Measurements from ENCODE around the gene QRFP. TPM values are rescaled to one million over a fixed set of nuclear protein-coding genes. Genes with fewer than 3 reads are reported as not detected.

QRFP gene
- polyA plus RNA-seq, 1 of the 3 experiments (the other 2 are of a cell fraction), result not detected

DNA sequence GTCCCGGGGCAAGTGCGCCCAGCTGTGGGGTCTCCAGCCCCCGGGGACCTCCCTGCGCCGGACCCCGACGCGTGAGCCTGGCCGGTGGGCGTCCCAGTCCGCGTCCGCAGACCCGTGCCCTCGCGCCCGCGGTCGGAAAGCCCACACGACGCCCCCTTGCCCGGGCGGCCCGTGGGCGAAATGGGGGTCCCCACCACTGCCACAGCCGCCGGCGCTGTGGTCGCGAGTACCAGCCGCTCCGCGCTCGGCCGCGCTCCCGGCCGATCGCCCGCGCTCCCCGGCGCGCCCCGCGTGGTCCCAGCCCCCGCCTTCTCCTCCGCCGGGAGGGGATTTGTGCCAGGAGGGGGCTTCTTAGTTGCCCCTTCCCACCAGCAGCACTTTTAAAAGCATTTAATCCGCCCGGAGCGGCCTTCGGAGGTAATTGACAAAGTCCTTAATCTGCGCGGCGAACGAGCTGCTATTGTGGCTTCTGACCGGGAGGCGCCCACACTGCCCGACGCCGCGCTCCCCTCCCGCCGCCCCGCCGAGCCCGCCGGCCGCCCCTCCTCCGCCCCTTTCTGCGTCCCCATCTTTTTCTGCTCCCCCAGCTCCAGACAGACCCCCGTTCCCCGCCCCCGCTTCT is 42.9 kb upstream of the QRFP start:
- H3K4me1 ChIP-seq (ENCODE audit: control insufficient read depth in 1 of 2, insufficient read depth in 2 of 2, low read depth in 1 of 2, low read length in 1 of 2), result peaks cover 0 to 10% of the 10 kb centered on the region in 2 experiments; a peak in 1 of 4 replicates
- H3K4me3 ChIP-seq (ENCODE audit: low read depth in 2 of 2, low read length in 1 of 2), result peak overlapping the region; percentile 43 to 67
- H3K9ac ChIP-seq, result no peak overlapping the region
- 0 out of 2 replicates have a peak, but pooled peaks cover 6% of the 10 kb centered on the region for H4K20me1 ChIP-seq (ENCODE audit: insufficient read depth)
- H3K36me3 ChIP-seq (replicated peaks in 1 of 2; ENCODE audit: control insufficient read depth in 1 of 2, insufficient read depth in 2 of 2, low read length in 1 of 2), result no peaks in the 10 kb centered on the region
- ChIA-PET CTCF (interaction anchor here (0.7 to 1.5 kb wide), 9 partner anchors 10 to 238 kb away, joined by 3 to 11 read pairs (median 3); no protein-coding TSS in a partner anchor), POLR2A (no interaction called here)
- peak overlapping the region; percentile 84; the same call in 1 of the 2 replicates for H2AFZ ChIP-seq (ENCODE audit: low read depth)
- peaks cover 16% of the 10 kb centered on the region for H3F3A ChIP-seq (replicated peaks; ENCODE audit: insufficient read depth)
- no peaks in the 10 kb centered on the region for H3K79me2 ChIP-seq (ENCODE audit: insufficient read depth)
- H3K9me3 ChIP-seq, result no peaks in the 10 kb centered on the region
- DNase-seq, result peak; percentile 69
- H3K4me2 ChIP-seq, result peak overlapping the region; percentile 88
- TF ChIP-seq MXI1 (IDR thresholded peaks at IDR 0.05; ENCODE audit: low read depth, low read length) (no peak), TEAD4 (IDR thresholded peaks at IDR 0.05; ENCODE audit: borderline replicate concordance, insufficient read depth) (no peak), NRF1 (IDR thresholded peaks at IDR 0.05; ENCODE audit: low read depth, low read length) (no peak), FOXJ3 (CRISPR knock-in tag; IDR thresholded peaks at IDR 0.05) (no peak), RAD21 (IDR thresholded peaks at IDR 0.05; ENCODE audit: low read length) (no peak), NFIC (IDR thresholded peaks at IDR 0.05; ENCODE audit: borderline replicate concordance) (no peak), CHD2 (IDR thresholded peaks at IDR 0.05; ENCODE audit: low read length, partially characterized antibody) (no peak)
- TF ChIP-seq, protein P1, sequence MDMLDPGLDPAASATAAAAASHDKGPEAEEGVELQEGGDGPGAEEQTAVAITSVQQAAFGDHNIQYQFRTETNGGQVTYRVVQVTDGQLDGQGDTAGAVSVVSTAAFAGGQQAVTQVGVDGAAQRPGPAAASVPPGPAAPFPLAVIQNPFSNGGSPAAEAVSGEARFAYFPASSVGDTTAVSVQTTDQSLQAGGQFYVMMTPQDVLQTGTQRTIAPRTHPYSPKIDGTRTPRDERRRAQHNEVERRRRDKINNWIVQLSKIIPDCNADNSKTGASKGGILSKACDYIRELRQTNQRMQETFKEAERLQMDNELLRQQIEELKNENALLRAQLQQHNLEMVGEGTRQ (IDR thresholded peaks at IDR 0.05; ENCODE audit: borderline replicate concordance, low read depth, low read length), result no peak
- TF ChIP-seq, protein P2, sequence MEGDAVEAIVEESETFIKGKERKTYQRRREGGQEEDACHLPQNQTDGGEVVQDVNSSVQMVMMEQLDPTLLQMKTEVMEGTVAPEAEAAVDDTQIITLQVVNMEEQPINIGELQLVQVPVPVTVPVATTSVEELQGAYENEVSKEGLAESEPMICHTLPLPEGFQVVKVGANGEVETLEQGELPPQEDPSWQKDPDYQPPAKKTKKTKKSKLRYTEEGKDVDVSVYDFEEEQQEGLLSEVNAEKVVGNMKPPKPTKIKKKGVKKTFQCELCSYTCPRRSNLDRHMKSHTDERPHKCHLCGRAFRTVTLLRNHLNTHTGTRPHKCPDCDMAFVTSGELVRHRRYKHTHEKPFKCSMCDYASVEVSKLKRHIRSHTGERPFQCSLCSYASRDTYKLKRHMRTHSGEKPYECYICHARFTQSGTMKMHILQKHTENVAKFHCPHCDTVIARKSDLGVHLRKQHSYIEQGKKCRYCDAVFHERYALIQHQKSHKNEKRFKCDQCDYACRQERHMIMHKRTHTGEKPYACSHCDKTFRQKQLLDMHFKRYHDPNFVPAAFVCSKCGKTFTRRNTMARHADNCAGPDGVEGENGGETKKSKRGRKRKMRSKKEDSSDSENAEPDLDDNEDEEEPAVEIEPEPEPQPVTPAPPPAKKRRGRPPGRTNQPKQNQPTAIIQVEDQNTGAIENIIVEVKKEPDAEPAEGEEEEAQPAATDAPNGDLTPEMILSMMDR (IDR thresholded peaks at IDR 0.05), result no peak
- TF ChIP-seq, protein P3, sequence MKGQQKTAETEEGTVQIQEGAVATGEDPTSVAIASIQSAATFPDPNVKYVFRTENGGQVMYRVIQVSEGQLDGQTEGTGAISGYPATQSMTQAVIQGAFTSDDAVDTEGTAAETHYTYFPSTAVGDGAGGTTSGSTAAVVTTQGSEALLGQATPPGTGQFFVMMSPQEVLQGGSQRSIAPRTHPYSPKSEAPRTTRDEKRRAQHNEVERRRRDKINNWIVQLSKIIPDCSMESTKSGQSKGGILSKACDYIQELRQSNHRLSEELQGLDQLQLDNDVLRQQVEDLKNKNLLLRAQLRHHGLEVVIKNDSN (IDR thresholded peaks at IDR 0.05; ENCODE audit: borderline replicate concordance, low read depth), result no peak
- H3K27ac ChIP-seq (ENCODE audit: low read depth in 2 of 2, low read length in 1 of 2), result no peak overlapping the region
- H3K27me3 ChIP-seq (ENCODE audit: insufficient read depth), result peaks cover 44% of the 10 kb centered on the region
- H3K9me2 ChIP-seq, result no peaks in the 10 kb centered on the region
- WGBS (ENCODE audit: low lambda C conversion rate), result 2% methylated on average over 20 of the region's 75 CpGs

DNA sequence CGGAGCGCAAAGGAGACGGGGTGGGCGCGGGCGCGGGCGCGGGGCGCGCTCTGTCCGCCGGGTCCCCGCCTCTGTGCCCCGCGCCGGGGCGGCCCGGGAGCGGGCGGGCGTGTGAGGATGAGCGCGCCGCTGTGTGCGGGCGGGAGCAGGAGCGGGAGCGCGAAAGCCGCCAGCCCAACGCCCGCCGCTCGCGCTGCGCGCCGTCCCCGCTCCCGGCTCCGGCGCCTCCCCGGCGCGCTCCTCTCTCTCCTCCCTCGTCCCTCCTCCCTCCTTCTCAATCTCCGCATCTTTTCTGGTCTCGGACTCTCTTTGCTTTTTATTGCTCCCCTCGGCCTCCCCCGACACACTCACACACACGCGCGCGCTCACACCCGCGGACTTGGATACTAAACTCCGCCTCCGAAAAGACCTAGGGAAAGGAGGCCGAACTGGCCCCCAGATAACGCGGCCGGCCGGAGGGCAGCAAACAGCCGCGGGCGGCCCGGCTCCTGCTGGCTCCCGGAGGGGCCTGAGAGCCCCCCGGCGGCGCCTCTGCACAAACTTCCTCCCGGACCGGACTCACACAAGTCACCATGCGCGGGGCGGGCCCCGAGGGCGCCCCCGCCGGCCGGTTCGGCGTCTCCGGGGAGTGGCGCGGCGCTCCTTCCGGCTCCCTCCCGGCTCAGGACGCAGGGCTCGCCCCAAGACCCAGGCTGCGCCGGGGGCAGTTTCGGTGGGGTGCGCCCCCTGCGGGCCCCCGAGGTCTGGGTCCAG is 42.2 kb upstream of the QRFP start, which contains the start of gene FIBCD1:
TSS of gene FIBCD1 (minus strand) at position 596 of the 753 bp plus-strand sequence. CDS start 640 bp downstream, outside the sequence.
- Histone ChIP-seq H3K4me3 (ENCODE audit: low read depth in 2 of 2, low read length in 1 of 2) (peak within 1 kb of the TSS; percentile 43 to 67), H3F3A (replicated peaks; ENCODE audit: insufficient read depth) (peaks cover 16% of the 10 kb centered on the region), H3K4me1 (ENCODE audit: control insufficient read depth in 1 of 2, insufficient read depth in 2 of 2, low read depth in 1 of 2, low read length in 1 of 2) (peaks cover 0 to 10% of the 10 kb centered on the region in 2 experiments; a peak in 1 of 4 replicates), H3K4me2 (peak within 1 kb of the TSS; percentile 88), H3K79me2 (ENCODE audit: insufficient read depth) (no peaks in the 10 kb centered on the region), H3K27ac (ENCODE audit: low read depth in 2 of 2, low read length in 1 of 2) (no peak within 1 kb of the TSS), H3K9me3 (no peaks in the 10 kb centered on the region), H3K9ac (no peak within 1 kb of the TSS), H3K9me2 (no peaks in the 10 kb centered on the region), H4K20me1 (ENCODE audit: insufficient read depth) (0 out of 2 replicates have a peak, but pooled peaks cover 6% of the 10 kb centered on the region), H2AFZ (ENCODE audit: low read depth) (peak within 1 kb of the TSS; percentile 84; the same call in 1 of the 2 replicates), H3K27me3 (ENCODE audit: insufficient read depth) (peaks cover 44% of the 10 kb centered on the region), H3K36me3 (replicated peaks in 1 of 2; ENCODE audit: control insufficient read depth in 1 of 2, insufficient read depth in 2 of 2, low read length in 1 of 2) (no peaks in the 10 kb centered on the region)
- TF ChIP-seq, protein P2 (IDR thresholded peaks at IDR 0.05), result peak; percentile 38
- TF ChIP-seq RXRA (IDR thresholded peaks at IDR 0.05; ENCODE audit: borderline replicate concordance, low read depth), result no peak
- TF ChIP-seq, protein P4, sequence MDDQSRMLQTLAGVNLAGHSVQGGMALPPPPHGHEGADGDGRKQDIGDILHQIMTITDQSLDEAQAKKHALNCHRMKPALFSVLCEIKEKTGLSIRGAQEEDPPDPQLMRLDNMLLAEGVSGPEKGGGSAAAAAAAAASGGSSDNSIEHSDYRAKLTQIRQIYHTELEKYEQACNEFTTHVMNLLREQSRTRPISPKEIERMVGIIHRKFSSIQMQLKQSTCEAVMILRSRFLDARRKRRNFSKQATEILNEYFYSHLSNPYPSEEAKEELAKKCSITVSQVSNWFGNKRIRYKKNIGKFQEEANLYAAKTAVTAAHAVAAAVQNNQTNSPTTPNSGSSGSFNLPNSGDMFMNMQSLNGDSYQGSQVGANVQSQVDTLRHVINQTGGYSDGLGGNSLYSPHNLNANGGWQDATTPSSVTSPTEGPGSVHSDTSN (IDR thresholded peaks at IDR 0.05), result no peak
- ChIA-PET CTCF (interaction anchor here (0.7 to 1.5 kb wide), 7 partner anchors 11 to 238 kb away, joined by 3 to 11 read pairs (median 3); no protein-coding TSS in a partner anchor), POLR2A (no interaction called here)
- WGBS (ENCODE audit: low lambda C conversion rate), result 2% methylated on average over 41 of the region's 98 CpGs
- peak; percentile 75 for DNase-seq

Data from SK-N-SH (cell line).